GM12875 (cell line): Measurements from ENCODE around the gene HOXA1.

Experiments
- H3K4me3 ChIP-seq: one replicate; pipeline ENCODE4 v1.5.1; 2011; ENCODE audit warnings: low read depth, low read length, control low read depth
- CTCF ChIP-seq: IDR thresholded peaks from 2 replicates; pipeline ENCODE4 v1.5.1; 2011; ENCODE audit warnings: low read depth, mild to moderate bottlenecking, control low read depth, inconsistent platforms, low read length, moderate library complexity, borderline replicate concordance; ENCODE audit not compliant: insufficient read depth

Gene HOXA1

GRCh38 chr7:27088002-27088922, 7.5 kb downstream of the HOXA1 start:
- no peak for TF ChIP-seq CTCF
- no peak overlapping the region for H3K4me3 ChIP-seq

- H3K4me3 ChIP-seq, result no peak overlapping the region
- TF ChIP-seq CTCF, result no peak
These were observed 12.2 kb downstream of the HOXA1 start for GRCh38 chr7:27083646-27084045.

- no peak overlapping the region for H3K4me3 ChIP-seq
- no peak for TF ChIP-seq CTCF
These were observed 13.6 kb downstream of the HOXA1 start for GRCh38 chr7:27082171-27082570.

GRCh38 chr7:27080844-27081436, 14.9 kb downstream of the HOXA1 start:
- H3K4me3 ChIP-seq, result no peak overlapping the region
- TF ChIP-seq CTCF, result no peak

GRCh38 chr7:27079234-27079975, 16.4 kb downstream of the HOXA1 start:
- TF ChIP-seq CTCF, result no peak

GRCh38 chr7:27078616-27079233, 17.1 kb downstream of the HOXA1 start:
- H3K4me3 ChIP-seq, result no peak overlapping the region
- TF ChIP-seq CTCF, result no peak

More at GRCh38 chr7:27079234-27079975, 16.4 kb downstream of the HOXA1 start:
- no peak overlapping the region for H3K4me3 ChIP-seq
